Mononuclear cell (primary cell): ENCODE results near the gene IER2. TPM values are rescaled to one million over a fixed set of nuclear protein-coding genes. Genes with fewer than 3 reads are reported as not detected.
A peak's percentile ranks its signal among the peaks of the same experiment; 100 is the strongest.

Source experiments
- H3K27me3 ChIP-seq: 2 replicates; pipeline ENCODE4 v1.6.0; 2011; ENCODE audit warnings: low read length, control low read depth; ENCODE audit not compliant: insufficient read depth
- H3K4me1 ChIP-seq: 2 replicates; pipeline ENCODE4 v1.5.1; 2011; ENCODE audit warnings: mild to moderate bottlenecking, low read length, control low read depth; ENCODE audit not compliant: insufficient read depth
- H3K4me3 ChIP-seq: 2 replicates; pipeline ENCODE4 v1.5.1; 2011; ENCODE audit warnings: mild to moderate bottlenecking, low read length, moderate library complexity
- H3K9me3 ChIP-seq: 2 replicates; pipeline ENCODE4 v1.5.1; 2011; ENCODE audit warnings: low read depth, mild to moderate bottlenecking, control low read depth, low read length
- total RNA-seq: library from RNA; depleted of rRNA; stranded (reverse); fragments of >200 nt; gene quantifications from one replicate; pipeline ENCODE4 v1.2.3, GENCODE V29; 2012

IER2 gene
- total RNA-seq, 1 donor: 222 TPM

DNA sequence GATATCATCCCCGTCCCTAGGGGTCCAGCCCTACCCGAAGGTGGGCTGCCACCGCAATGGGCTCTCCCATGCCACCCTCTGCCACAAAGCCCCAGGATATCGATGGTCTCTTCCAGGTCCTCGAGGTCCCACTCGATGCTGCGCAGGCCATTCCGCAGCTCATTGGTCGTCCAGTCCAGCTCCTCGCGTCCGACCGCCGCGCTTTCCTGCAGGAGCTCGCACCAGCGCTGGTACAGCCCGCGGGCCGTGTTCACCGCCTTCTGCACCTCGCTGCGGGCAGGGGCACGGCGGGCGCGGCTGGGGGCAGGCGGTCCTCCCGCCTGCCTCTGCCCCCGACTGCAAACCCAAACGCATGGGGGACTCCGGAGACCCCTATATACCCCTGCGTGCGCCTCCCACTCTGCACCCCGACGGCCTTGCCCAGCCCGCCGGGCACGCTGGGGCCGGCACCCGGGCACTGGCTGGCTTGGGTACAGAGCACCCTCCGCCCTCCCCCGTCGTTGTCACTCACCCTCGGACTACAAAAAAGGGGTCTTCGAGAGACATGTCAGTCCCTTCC, 504 bp upstream of the IER2 start:
- Histone ChIP-seq H3K4me3 (peak overlapping the region; percentile 77), H3K4me1 (peaks cover 31% of the 10 kb centered on the region)

GRCh38 chr19:13150931-13151604, 857 bp downstream of the IER2 start:
- Histone ChIP-seq H3K9me3 (no peaks in the 10 kb centered on the region), H3K27me3 (no peaks in the 10 kb centered on the region), H3K4me1 (peaks cover 36% of the 10 kb centered on the region), H3K4me3 (peak overlapping the region; percentile 77)

More for the DNA sequence above, 504 bp upstream of the IER2 start:
- Histone ChIP-seq H3K27me3 (no peaks in the 10 kb centered on the region), H3K9me3 (no peaks in the 10 kb centered on the region)

GRCh38 chr19:13151605-13152355, 1.6 kb downstream of the IER2 start:
- no peaks in the 10 kb centered on the region for H3K9me3 ChIP-seq
- no peaks in the 10 kb centered on the region for H3K27me3 ChIP-seq
- peaks cover 39% of the 10 kb centered on the region for H3K4me1 ChIP-seq
- peak overlapping the region; percentile 100 for H3K4me3 ChIP-seq

DNA sequence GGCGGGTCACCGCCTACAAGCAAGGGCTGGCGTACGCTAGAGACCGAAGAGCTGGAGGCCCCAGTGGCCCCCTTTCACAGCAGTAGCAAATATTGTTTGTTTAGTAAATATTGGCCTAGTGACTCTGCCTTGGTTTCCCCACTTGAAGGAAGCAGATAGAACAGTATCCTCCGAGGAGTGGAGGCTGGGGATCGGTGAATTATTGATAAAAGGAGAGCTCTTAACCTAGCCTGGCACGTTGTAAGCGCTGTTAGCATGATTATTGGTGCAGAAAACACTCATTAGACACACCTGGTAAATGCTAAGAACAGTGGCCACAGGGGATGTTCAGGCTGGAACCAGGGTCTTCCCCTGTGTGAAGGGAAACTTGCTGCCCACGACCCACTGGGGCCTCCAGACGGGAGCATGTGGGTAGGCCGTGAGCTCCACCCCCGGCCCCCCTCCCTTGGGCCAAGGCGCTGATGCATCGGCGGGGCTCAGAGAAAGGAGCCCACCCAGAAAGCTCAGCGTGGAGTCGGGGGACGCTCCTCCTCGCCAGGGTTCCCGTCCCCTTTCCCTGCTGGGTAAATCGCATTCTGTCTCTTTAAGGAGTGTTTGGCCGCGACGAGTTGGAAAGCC, 2.3 kb downstream of the IER2 start:
- peak overlapping the region; percentile 100 for H3K4me3 ChIP-seq
- H3K9me3 ChIP-seq: no peaks in the 10 kb centered on the region
- H3K27me3 ChIP-seq: no peaks in the 10 kb centered on the region
- H3K4me1 ChIP-seq: peaks cover 39% of the 10 kb centered on the region

GRCh38 chr19:13152974-13153568, 2.9 kb downstream of the IER2 start:
- H3K4me3 ChIP-seq: peak overlapping the region; percentile 100
- no peaks in the 10 kb centered on the region for H3K27me3 ChIP-seq
- H3K9me3 ChIP-seq: no peaks in the 10 kb centered on the region
- peaks cover 43% of the 10 kb centered on the region for H3K4me1 ChIP-seq

GRCh38 chr19:13153569-13154240, 3.5 kb downstream of the IER2 start:
- Histone ChIP-seq H3K27me3 (no peaks in the 10 kb centered on the region), H3K4me3 (peak overlapping the region; percentile 100), H3K9me3 (no peaks in the 10 kb centered on the region), H3K4me1 (peaks cover 44% of the 10 kb centered on the region)

GRCh38 chr19:13154241-13154778, 4.1 kb downstream of the IER2 start:
- Histone ChIP-seq H3K27me3 (no peaks in the 10 kb centered on the region), H3K4me1 (peaks cover 44% of the 10 kb centered on the region)

DNA sequence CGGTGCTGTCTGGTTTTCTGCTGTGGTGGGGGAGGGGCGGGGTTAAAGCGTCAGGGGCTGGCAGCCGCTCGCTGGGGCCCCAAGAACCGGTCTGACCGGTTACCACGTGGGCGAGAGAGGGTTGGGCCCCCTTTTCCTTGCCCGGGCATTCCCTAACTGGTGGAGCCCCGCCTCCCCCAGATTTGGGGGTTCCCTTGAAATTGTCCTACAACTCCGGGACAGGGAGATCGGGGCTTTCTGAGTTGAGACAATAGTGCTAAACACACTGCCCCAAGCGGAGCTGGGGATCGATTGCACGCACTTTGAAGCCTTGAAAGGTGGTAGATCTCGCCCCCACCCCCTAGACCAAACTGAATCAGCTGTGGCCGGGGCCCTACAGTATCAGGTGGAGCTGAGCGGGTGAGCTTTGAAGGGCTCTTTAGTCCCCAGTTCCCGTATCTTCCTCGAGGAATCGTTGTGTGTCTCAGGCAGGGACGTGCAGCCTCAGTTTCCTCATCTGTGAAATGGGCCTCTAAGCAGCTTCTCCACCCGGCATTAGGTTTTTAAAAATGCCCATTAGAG, 4.8 kb downstream of the IER2 start:
- Histone ChIP-seq H3K4me3 (peak overlapping the region; percentile 100), H3K4me1 (peaks cover 44% of the 10 kb centered on the region), H3K9me3 (no peaks in the 10 kb centered on the region), H3K27me3 (no peaks in the 10 kb centered on the region)

More at GRCh38 chr19:13154241-13154778, 4.1 kb downstream of the IER2 start:
- Histone ChIP-seq H3K9me3 (no peaks in the 10 kb centered on the region), H3K4me3 (peak overlapping the region; percentile 100)

GRCh38 chr19:13155472-13156359, 5.5 kb downstream of the IER2 start:
- H3K27me3 ChIP-seq: no peaks in the 10 kb centered on the region
- peaks cover 50% of the 10 kb centered on the region for H3K4me1 ChIP-seq
- peak overlapping the region; percentile 100 for H3K4me3 ChIP-seq
- no peaks in the 10 kb centered on the region for H3K9me3 ChIP-seq

DNA sequence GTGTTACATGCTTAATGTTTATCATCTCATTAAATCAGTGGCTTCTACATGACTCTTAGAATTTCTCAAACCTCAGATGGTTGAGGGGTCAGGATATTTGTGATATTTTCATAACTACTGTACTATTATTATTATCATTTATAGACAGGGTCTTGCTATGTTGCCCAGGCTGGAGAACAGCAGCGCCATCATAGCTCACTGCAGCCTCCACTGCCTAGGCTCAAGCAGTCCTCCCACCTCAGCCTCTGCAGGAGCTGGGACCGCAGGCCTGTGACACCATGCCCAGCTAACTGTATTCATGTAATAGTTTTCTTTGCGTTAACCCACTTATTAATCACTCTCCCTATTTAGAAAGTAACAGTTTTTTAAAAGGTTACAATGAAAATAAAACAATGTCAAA, 9.5 kb downstream of the IER2 start:
- Histone ChIP-seq H3K27me3 (no peaks in the 10 kb centered on the region), H3K9me3 (no peaks in the 10 kb centered on the region), H3K4me1 (peaks cover 87% of the 10 kb centered on the region), H3K4me3 (no peak overlapping the region)

- no peaks in the 10 kb centered on the region for H3K9me3 ChIP-seq
- H3K4me3 ChIP-seq: no peak overlapping the region
- H3K27me3 ChIP-seq: no peaks in the 10 kb centered on the region
- H3K4me1 ChIP-seq: peaks cover 96% of the 10 kb centered on the region
Observed at GRCh38 chr19:13160557-13160956, 10.3 kb downstream of the IER2 start.

DNA sequence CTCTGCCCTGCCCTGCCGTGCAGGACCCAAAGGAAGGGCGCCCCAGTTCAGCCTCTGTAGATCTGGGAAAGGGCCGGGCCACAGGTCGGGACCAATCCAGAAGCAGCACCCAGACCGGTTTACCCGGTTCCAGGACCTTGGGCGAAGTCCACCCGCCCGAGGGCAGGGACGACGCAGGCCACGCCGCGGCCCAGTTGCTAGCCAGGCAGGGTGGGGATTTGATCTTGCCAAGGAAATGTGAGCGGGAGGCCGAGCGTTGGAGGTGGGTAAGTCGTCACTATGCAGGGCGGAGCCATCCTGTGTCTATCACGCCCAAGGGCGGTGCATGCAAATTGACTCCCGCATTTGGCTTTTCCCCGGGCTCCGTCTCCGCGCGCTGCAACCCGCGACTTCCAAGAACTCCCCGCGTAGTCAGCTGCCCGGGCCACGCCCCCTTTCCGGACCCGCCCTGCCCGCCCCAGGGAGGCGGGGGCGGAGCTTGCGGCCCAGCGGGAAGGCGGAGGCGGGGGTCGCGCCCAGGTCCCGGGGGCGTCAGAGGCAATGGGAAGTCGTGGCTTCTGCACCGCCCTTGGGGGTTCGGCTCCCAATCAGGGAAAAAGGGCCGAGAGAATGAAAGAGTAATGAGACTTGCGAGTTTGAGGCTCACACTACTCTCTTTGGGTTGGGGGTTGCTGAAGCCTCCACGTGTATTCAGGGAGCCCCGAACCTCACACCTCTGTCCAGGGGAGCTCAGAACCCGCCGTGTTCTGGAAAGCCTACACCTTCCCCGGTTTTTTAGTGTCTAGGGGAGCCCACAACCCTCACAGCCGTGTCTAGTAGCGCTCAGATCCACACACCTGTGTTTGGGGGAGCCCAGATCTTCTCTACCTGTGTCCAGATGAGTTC, 12.8 kb downstream of the IER2 start:
- H3K4me3 ChIP-seq: peak overlapping the region; percentile 50
- H3K4me1 ChIP-seq: peaks cover 94% of the 10 kb centered on the region
- H3K27me3 ChIP-seq: no peaks in the 10 kb centered on the region
- no peaks in the 10 kb centered on the region for H3K9me3 ChIP-seq
